ENCODE measurements around the gene CAMTA1.

DNA sequence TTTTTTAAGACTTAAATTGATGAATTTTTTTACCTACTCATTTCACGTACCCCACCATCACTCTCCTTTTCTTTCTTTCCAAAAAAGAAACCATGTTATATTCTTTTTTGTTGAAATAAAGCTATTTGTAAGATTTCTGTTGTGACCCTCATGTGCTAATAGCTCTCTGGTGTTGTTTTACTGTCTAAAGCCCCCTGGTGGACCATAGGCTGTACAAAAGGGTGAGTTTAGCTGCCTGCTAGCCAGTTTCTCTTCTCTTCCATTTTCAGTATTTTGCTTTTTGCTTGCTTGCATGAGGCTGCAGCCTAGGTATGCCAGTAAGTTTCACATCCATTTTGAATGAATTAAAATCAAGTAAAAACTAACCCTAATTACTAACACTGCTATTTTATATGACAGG, 970.2 kb downstream of the CAMTA1 start:
- TF ChIP-seq, protein P1, sequence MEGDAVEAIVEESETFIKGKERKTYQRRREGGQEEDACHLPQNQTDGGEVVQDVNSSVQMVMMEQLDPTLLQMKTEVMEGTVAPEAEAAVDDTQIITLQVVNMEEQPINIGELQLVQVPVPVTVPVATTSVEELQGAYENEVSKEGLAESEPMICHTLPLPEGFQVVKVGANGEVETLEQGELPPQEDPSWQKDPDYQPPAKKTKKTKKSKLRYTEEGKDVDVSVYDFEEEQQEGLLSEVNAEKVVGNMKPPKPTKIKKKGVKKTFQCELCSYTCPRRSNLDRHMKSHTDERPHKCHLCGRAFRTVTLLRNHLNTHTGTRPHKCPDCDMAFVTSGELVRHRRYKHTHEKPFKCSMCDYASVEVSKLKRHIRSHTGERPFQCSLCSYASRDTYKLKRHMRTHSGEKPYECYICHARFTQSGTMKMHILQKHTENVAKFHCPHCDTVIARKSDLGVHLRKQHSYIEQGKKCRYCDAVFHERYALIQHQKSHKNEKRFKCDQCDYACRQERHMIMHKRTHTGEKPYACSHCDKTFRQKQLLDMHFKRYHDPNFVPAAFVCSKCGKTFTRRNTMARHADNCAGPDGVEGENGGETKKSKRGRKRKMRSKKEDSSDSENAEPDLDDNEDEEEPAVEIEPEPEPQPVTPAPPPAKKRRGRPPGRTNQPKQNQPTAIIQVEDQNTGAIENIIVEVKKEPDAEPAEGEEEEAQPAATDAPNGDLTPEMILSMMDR (IDR thresholded peaks at IDR 0.05; ENCODE audit: low read length): peak; percentile 28
- no peak for TF ChIP-seq EZH2phosphoT487 (IDR thresholded peaks at IDR 0.05; ENCODE audit: low read length)
